ENCODE measurements around the gene LBX2. TPM values are rescaled to one million over a fixed set of nuclear protein-coding genes. Genes with fewer than 3 reads are reported as not detected.

Gene LBX2
- total and polyA plus RNA-seq, 2 of the 4 experiments (the other 2 are of a cell fraction), result 0.18 to 0.62 TPM

- Histone ChIP-seq H3K27ac (ENCODE audit: insufficient read depth, low read length) (no peak overlapping the region), H4K91ac (ENCODE audit: insufficient read depth, low read depth, low read length) (no peak overlapping the region), H3K79me1 (ENCODE audit: low read depth in 1 of 2, low read length in 2 of 2) (peaks cover 12 to 18% of the 10 kb centered on the region in 2 experiments), H2BK5ac (ENCODE audit: low read depth, low read length, poor library complexity, severe bottlenecking) (no peak overlapping the region), H3K4me2 (ENCODE audit: low read depth, low read length) (no peak overlapping the region), H3K18ac (ENCODE audit: low read depth, low read length) (no peak overlapping the region), H2AK5ac (ENCODE audit: low read depth, low read length) (no peak overlapping the region), H2AK9ac (replicated peaks; ENCODE audit: low read depth, low read length, poor library complexity) (no peak overlapping the region), H2BK120ac (ENCODE audit: low read depth, low read length) (no peak overlapping the region), H3K4ac (ENCODE audit: low read depth, low read length) (no peak overlapping the region), H3K23ac (ENCODE audit: low read depth, low read length) (no peak overlapping the region), H4K8ac (ENCODE audit: low read depth in 2 of 2, low read length in 2 of 2) (no peak overlapping the region), H3K4me1 (ENCODE audit: control insufficient read depth, insufficient read depth, low read length) (peaks cover 11% of the 10 kb centered on the region), H4K5ac (ENCODE audit: low read depth, low read length) (no peak overlapping the region), H2BK20ac (ENCODE audit: low read depth, low read length) (no peak overlapping the region), H3K56ac (ENCODE audit: extremely low read depth, insufficient read depth, low read length) (no peak overlapping the region), H3K9ac (ENCODE audit: low read depth, low read length) (no peak overlapping the region), H4K20me1 (ENCODE audit: insufficient read depth, low read length) (0 out of 2 replicates have a peak, but pooled peaks cover 5% of the 10 kb centered on the region), H3K9me3 (ENCODE audit: control insufficient read depth, insufficient read depth, low read length) (peaks cover 11% of the 10 kb centered on the region), H3K4me3 (ENCODE audit: insufficient read depth, low read depth, low read length) (no peak overlapping the region), H3K14ac (replicated peaks; ENCODE audit: low read depth, low read length) (no peak overlapping the region), H3K27me3 (ENCODE audit: control insufficient read depth, insufficient read depth, low read length) (peaks cover 46% of the 10 kb centered on the region), H3K9me1 (ENCODE audit: insufficient read depth, low read length) (peaks cover 9% of the 10 kb centered on the region), H2AFZ (replicated peaks; ENCODE audit: low read length, poor library complexity) (no peak overlapping the region), H3K36me3 (ENCODE audit: control insufficient read depth, insufficient read depth, low read length) (peaks cover 9% of the 10 kb centered on the region), H2BK15ac (ENCODE audit: low read depth, low read length) (no peak overlapping the region)
- in situ Hi-C loops (cut with MboI; ENCODE audit: low sequenced_read_pairs), result no loop called here
- DNase-seq, result no peak
- ChIA-PET POLR2A (ENCODE audit: unreplicated experiment) (interaction anchor here (0.6 kb wide), 1 partner anchor 29 kb away, joined by 7 read pairs; no protein-coding TSS in a partner anchor), CTCF (interaction anchor here (0.7 kb wide), 1 partner anchor 11 kb away, joined by 8 read pairs; the partner anchor contains the start of gene LBX2)
- ATAC-seq (ENCODE audit: low read depth), result no peak
- WGBS, 2 experiments (ENCODE audit: extremely low coverage in 2 of 2, insufficient read length in 1 of 2), result no CpG with 5 or more reads among the region's 4 CpGs
- BruUV-seq (replicated peaks), result no TSS peak
- TF ChIP-seq BHLHE40 (IDR thresholded peaks at IDR 0.05; ENCODE audit: low read depth, low read length) (no peak), MXI1 (IDR thresholded peaks at IDR 0.05; ENCODE audit: borderline replicate concordance, low read depth, low read length) (no peak), RAD21 (IDR thresholded peaks at IDR 0.05; ENCODE audit: low read length) (no peak), CTCF (conservative IDR thresholded peaks at IDR 0.05; ENCODE audit: low read depth, low read length) (no peak), USF2 (IDR thresholded peaks at IDR 0.05; ENCODE audit: low read depth, low read length) (no peak), FOS (IDR thresholded peaks at IDR 0.05; ENCODE audit: low read depth, low read length) (no peak), CHD1 (IDR thresholded peaks at IDR 0.05; ENCODE audit: low read depth, low read length) (no peak), ELK1 (IDR thresholded peaks at IDR 0.05; ENCODE audit: borderline replicate concordance, low read depth, low read length) (no peak), CEBPB (IDR thresholded peaks at IDR 0.05; ENCODE audit: low read depth, low read length) (no peak), SMC3 (IDR thresholded peaks at IDR 0.05; ENCODE audit: low read depth, low read length) (no peak), POLR2A (IDR thresholded peaks at IDR 0.05; ENCODE audit: low read depth, low read length) (no peak), RFX5 (IDR thresholded peaks at IDR 0.05; ENCODE audit: low read depth, low read length) (no peak), RCOR1 (IDR thresholded peaks at IDR 0.05; ENCODE audit: insufficient replicate concordance, low read length) (no peak), MAZ (IDR thresholded peaks at IDR 0.05; ENCODE audit: borderline replicate concordance, low read depth, low read length) (no peak), NFE2L2 (IDR thresholded peaks at IDR 0.05; ENCODE audit: low read depth, low read length) (no peak), MAFK (IDR thresholded peaks at IDR 0.05; ENCODE audit: low read depth, low read length) (no peak)
- intact Hi-C loops (cut with micrococcal nuclease), result no loop called here
- dilution Hi-C loops (cut with HindIII; ENCODE audit: low sequenced_read_pairs, unreplicated experiment), result no loop called here
Measured at GRCh38 chr2:74510272-74510671, 10.9 kb upstream of the LBX2 start.
